Measurements from ENCODE around the gene COL15A1.

Gene COL15A1

GRCh38 chr9:98974554-98974953, 30.8 kb downstream of the COL15A1 start:
- no peak for TF ChIP-seq EZH2phosphoT487 (IDR thresholded peaks at IDR 0.05; ENCODE audit: borderline replicate concordance, low read length)
- no peak for TF ChIP-seq CTCF (IDR thresholded peaks at IDR 0.05; ENCODE audit: low read depth, low read length, poor library complexity, severe bottlenecking)
- peaks cover 30% of the 10 kb centered on the region for H3K27me3 ChIP-seq (ENCODE audit: control insufficient read depth, low read length)
- no peak overlapping the region for H3K27ac ChIP-seq (ENCODE audit: low read depth, low read length)
- H3K9me3 ChIP-seq (ENCODE audit: control insufficient read depth, insufficient read depth, low read length), result no peaks in the 10 kb centered on the region
- H3F3A ChIP-seq (ENCODE audit: control insufficient read depth, insufficient read depth), result no peaks in the 10 kb centered on the region
- no peaks in the 10 kb centered on the region for H3K36me3 ChIP-seq (ENCODE audit: control insufficient read depth, low read length)
- H4K20me1 ChIP-seq (ENCODE audit: control insufficient read depth, insufficient read depth, low read depth, low read length), result no peaks in the 10 kb centered on the region
- H3K79me2 ChIP-seq (ENCODE audit: control insufficient read depth, low read length), result no peaks in the 10 kb centered on the region
- H3K4me2 ChIP-seq (ENCODE audit: low read length), result 0 out of 2 replicates have a peak overlapping the region, but pooled peaks have one; percentile 63
- H3K9me2 ChIP-seq (replicated peaks; ENCODE audit: control insufficient read depth, low read length), result no peaks in the 10 kb centered on the region
- H3K4me1 ChIP-seq (ENCODE audit: control insufficient read depth, low read length), result peaks cover 5% of the 10 kb centered on the region
- H3K4me3 ChIP-seq (ENCODE audit: low read length), result no peak overlapping the region

- no peaks in the 10 kb centered on the region for H4K20me1 ChIP-seq (ENCODE audit: control insufficient read depth, insufficient read depth, low read depth, low read length)
Measured at GRCh38 chr9:98974994-98975712, 31.4 kb downstream of the COL15A1 start.

GRCh38 chr9:98975838-98976237, 32.1 kb downstream of the COL15A1 start:
- H3K9me3 ChIP-seq (ENCODE audit: control insufficient read depth, insufficient read depth, low read length), result no peaks in the 10 kb centered on the region
- H3K36me3 ChIP-seq (ENCODE audit: control insufficient read depth, low read length), result no peaks in the 10 kb centered on the region
- peaks cover 35% of the 10 kb centered on the region for H3K27me3 ChIP-seq (ENCODE audit: control insufficient read depth, low read length)
- H3K9me2 ChIP-seq (replicated peaks; ENCODE audit: control insufficient read depth, low read length), result no peaks in the 10 kb centered on the region
- TF ChIP-seq CTCF (IDR thresholded peaks at IDR 0.05; ENCODE audit: low read depth, low read length, poor library complexity, severe bottlenecking) (no peak), EZH2phosphoT487 (IDR thresholded peaks at IDR 0.05; ENCODE audit: borderline replicate concordance, low read length) (no peak)
- H3K27ac ChIP-seq (ENCODE audit: low read depth, low read length), result no peak overlapping the region
- no peaks in the 10 kb centered on the region for H4K20me1 ChIP-seq (ENCODE audit: control insufficient read depth, insufficient read depth, low read depth, low read length)
- no peak overlapping the region for H3K4me2 ChIP-seq (ENCODE audit: low read length)
- H3K4me1 ChIP-seq (ENCODE audit: control insufficient read depth, low read length), result peaks cover 5% of the 10 kb centered on the region
- no peak overlapping the region for H3K4me3 ChIP-seq (ENCODE audit: low read length)
- H3K79me2 ChIP-seq (ENCODE audit: control insufficient read depth, low read length), result no peaks in the 10 kb centered on the region
- no peaks in the 10 kb centered on the region for H3F3A ChIP-seq (ENCODE audit: control insufficient read depth, insufficient read depth)

More at GRCh38 chr9:98974994-98975712, 31.4 kb downstream of the COL15A1 start:
- no peak for TF ChIP-seq EZH2phosphoT487 (IDR thresholded peaks at IDR 0.05; ENCODE audit: borderline replicate concordance, low read length)
- peak; percentile 92 for TF ChIP-seq CTCF (IDR thresholded peaks at IDR 0.05; ENCODE audit: low read depth, low read length, poor library complexity, severe bottlenecking)
- Histone ChIP-seq H3K4me1 (ENCODE audit: control insufficient read depth, low read length) (peaks cover 5% of the 10 kb centered on the region), H3K36me3 (ENCODE audit: control insufficient read depth, low read length) (no peaks in the 10 kb centered on the region), H3K27ac (ENCODE audit: low read depth, low read length) (no peak overlapping the region), H3K27me3 (ENCODE audit: control insufficient read depth, low read length) (peaks cover 32% of the 10 kb centered on the region), H3K4me2 (ENCODE audit: low read length) (peak overlapping the region; percentile 63), H3K9me2 (replicated peaks; ENCODE audit: control insufficient read depth, low read length) (no peaks in the 10 kb centered on the region), H3F3A (ENCODE audit: control insufficient read depth, insufficient read depth) (no peaks in the 10 kb centered on the region), H3K9me3 (ENCODE audit: control insufficient read depth, insufficient read depth, low read length) (no peaks in the 10 kb centered on the region), H3K4me3 (ENCODE audit: low read length) (peak overlapping the region; percentile 44; the same call in 1 of the 2 replicates), H3K79me2 (ENCODE audit: control insufficient read depth, low read length) (no peaks in the 10 kb centered on the region)
